T-cell (primary cell): ENCODE results near the gene PPP2R5B. TPM values are rescaled to one million over a fixed set of nuclear protein-coding genes. Genes with fewer than 3 reads are reported as not detected.

ENCODE experiments used
- ATAC-seq, 4 experiments: fragments of 200-7000 bp in 3 of 4; fragments of 150-1000 bp in 1 of 4; cut with Tn5 transposase; replicated peaks in 1 of 4; 1 replicate in 3 of 4; 2 replicates in 1 of 4; pipeline ENCODE4 v1.10.0; 2021; ENCODE audit warnings: moderate library complexity in 3 of 4, mild to moderate bottlenecking in 2 of 4, moderate number of reproducible peaks in 1 of 4
- CTCF ChIA-PET, 2 donors: fragments of 300-600 bp; sonication (Branson Sonifier 250); formaldehyde crosslinking; loops; one replicate each; lab custom pipeline; 2022; ENCODE audit warnings: antibody characterized with exemption in 2 of 2; lab: Charles Lee
- POLR2A ChIA-PET, 2 donors: fragments of 300-600 bp; sonication (Branson Sonifier 250); formaldehyde crosslinking; loops; one replicate each; lab custom pipeline; 2022; ENCODE audit warnings: antibody characterized with exemption in 2 of 2; lab: Charles Lee
- DNase-seq, 35 experiments: peaks; one replicate each; pipeline versions ENCODE4 v3.0.0 to v3.0.0-alpha.2; 2013 to 2023
- H3K27ac ChIP-seq: one replicate; pipeline ENCODE4 v1.5.1; 2013; ENCODE audit warnings: low read length
- H3K27me3 ChIP-seq, 2 experiments: replicated peaks in 1 of 2; 1 replicate in 1 of 2; 2 replicates in 1 of 2; pipeline versions ENCODE4 v1.6.1 to v1.7.0; 2013; ENCODE audit warnings: low read length in 1 of 2, mixed read lengths in 1 of 2; ENCODE audit not compliant: control insufficient read depth in 2 of 2, insufficient read depth in 2 of 2; ENCODE audit errors: extremely low read depth in 1 of 2
- H3K36me3 ChIP-seq, 2 donors: 1 replicate in 1 of 2; 2 replicates in 1 of 2; pipeline versions ENCODE4 v1.6.1 to v1.7.0; 2013; ENCODE audit warnings: low read length in 1 of 2; ENCODE audit not compliant: control insufficient read depth in 2 of 2, insufficient read depth in 1 of 2; ENCODE audit errors: extremely low read depth in 1 of 2
- H3K4me1 ChIP-seq, 2 experiments: 1 replicate in 1 of 2; 2 replicates in 1 of 2; pipeline versions ENCODE4 v1.6.1 to v1.7.0; 2013; ENCODE audit warnings: low read length in 2 of 2, mixed read lengths in 1 of 2; ENCODE audit not compliant: insufficient read depth in 2 of 2, control insufficient read depth in 1 of 2; ENCODE audit errors: extremely low read depth in 1 of 2
- H3K4me3 ChIP-seq, 2 donors: 1 replicate in 1 of 2; 2 replicates in 1 of 2; pipeline versions ENCODE4 v1.5.1 to v1.7.0; 2013; ENCODE audit warnings: mild to moderate bottlenecking in 2 of 2, low read length in 1 of 2, moderate library complexity in 1 of 2; ENCODE audit not compliant: control insufficient read depth in 1 of 2; ENCODE audit errors: extremely low read depth in 1 of 2
- H3K9me3 ChIP-seq: 2 replicates; pipeline ENCODE4 v1.7.0; 2013
- H3K27ac Mint-ChIP-seq, 2 donors: one replicate each; pipeline ENCODE4 v1.8.0; 2020 to 2021; ENCODE audit warnings: mild to moderate bottlenecking in 2 of 2, mixed read lengths in 2 of 2
- H3K27me3 Mint-ChIP-seq, 2 donors: one replicate each; pipeline ENCODE4 v1.8.0; 2021 to 2022; ENCODE audit warnings: mixed read lengths in 2 of 2
- H3K36me3 Mint-ChIP-seq: one replicate; pipeline ENCODE4 v1.8.0; 2021; ENCODE audit warnings: mixed read lengths
- H3K4me1 Mint-ChIP-seq, 3 donors: one replicate each; pipeline ENCODE4 v1.8.0; 2020 to 2022; ENCODE audit warnings: mixed read lengths in 3 of 3, mild to moderate bottlenecking in 1 of 3
- H3K4me3 Mint-ChIP-seq, 3 donors: one replicate each; pipeline ENCODE4 v1.8.0; 2020 to 2022; ENCODE audit warnings: mild to moderate bottlenecking in 3 of 3, mixed read lengths in 3 of 3, moderate library complexity in 3 of 3
- H3K9me3 Mint-ChIP-seq, 3 donors: one replicate each; pipeline ENCODE4 v1.8.0; 2020 to 2022; ENCODE audit warnings: mixed read lengths in 3 of 3
- WGBS: methylation state at CpG from one replicate; pipeline ENCODE4 v1.1.5; 2013; ENCODE audit warnings: missing lambda C conversion rate; ENCODE audit not compliant: insufficient coverage; 5-methylcytosine and 5-hydroxymethylcytosine counted together
- total RNA-seq, 35 experiments: library from RNA in 6 of 35; stranded (reverse) in 6 of 35; fragments of 120-200 nt in 1 of 35; gene quantifications; one replicate each; pipeline versions ENCODE4 v1.2.1 to v1.2.4 and lab custom pipeline; 2013 to 2026

The PPP2R5B gene
- total RNA-seq, 5 donors from 2014 or later (not counting 1 experiment from before 2014, with no cell fraction given), result 15.3 to 25.4 (median 17.2) TPM

DNA sequence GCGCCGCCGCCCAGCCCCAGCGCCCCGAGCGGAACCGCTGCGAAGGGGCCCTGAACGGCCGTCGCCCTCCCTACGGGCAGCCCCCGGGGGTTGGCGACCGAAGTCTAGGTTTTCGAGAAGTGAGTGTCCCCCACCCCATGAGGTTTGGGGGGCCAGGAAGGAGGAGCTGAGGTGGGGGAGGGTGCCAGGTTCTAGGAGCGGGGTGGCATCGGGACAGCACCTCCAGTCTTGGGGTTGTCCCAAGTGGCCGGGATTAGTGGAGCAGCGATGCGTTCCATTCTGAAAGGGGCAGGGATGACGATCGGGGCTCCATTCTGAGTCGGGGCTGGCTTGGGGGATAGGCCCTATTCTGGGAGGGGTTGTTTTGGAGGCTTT lies 408 bp downstream of the PPP2R5B start:
- ChIA-PET CTCF (interaction anchor here in 1 of 2 donors (1.2 kb wide), 1 partner anchor 193 kb away, joined by 5 read pairs; the partner anchor contains the start of gene ZNHIT2), POLR2A (interaction anchor here in 1 of 2 donors (0.5 to 1.0 kb wide), 2 partner anchors 107 to 146 kb away, joined by 3 read pairs; partner anchors contain the start of gene SF1)
- no peaks in the 10 kb centered on the region for H3K9me3 Mint-ChIP-seq
- WGBS, result 9% methylated on average over 16 of the region's 24 CpGs
- Histone ChIP-seq H3K4me3 (peak overlapping the region; percentile 71 to 72), H3K36me3 (peaks cover 7 to 8% of the 10 kb centered on the region in 2 donors), H3K4me1 (peaks cover 0 to 28% of the 10 kb centered on the region in 2 experiments), H3K27ac (no peak overlapping the region), H3K27me3 (no peaks in the 10 kb centered on the region), H3K9me3 (no peaks in the 10 kb centered on the region)
- H3K27me3 Mint-ChIP-seq, result no peaks in the 10 kb centered on the region
- H3K4me1 Mint-ChIP-seq, result peaks cover 14 to 23% (median 18%) of the 10 kb centered on the region in 3 donors
- DNase-seq (no peak), ATAC-seq (no peak)
- peak overlapping the region in 1 of 2 donors; percentile 39 for H3K27ac Mint-ChIP-seq
- peak overlapping the region; percentile 90 to 94 (median 93) for H3K4me3 Mint-ChIP-seq
- peaks cover 10% of the 10 kb centered on the region for H3K36me3 Mint-ChIP-seq

DNA sequence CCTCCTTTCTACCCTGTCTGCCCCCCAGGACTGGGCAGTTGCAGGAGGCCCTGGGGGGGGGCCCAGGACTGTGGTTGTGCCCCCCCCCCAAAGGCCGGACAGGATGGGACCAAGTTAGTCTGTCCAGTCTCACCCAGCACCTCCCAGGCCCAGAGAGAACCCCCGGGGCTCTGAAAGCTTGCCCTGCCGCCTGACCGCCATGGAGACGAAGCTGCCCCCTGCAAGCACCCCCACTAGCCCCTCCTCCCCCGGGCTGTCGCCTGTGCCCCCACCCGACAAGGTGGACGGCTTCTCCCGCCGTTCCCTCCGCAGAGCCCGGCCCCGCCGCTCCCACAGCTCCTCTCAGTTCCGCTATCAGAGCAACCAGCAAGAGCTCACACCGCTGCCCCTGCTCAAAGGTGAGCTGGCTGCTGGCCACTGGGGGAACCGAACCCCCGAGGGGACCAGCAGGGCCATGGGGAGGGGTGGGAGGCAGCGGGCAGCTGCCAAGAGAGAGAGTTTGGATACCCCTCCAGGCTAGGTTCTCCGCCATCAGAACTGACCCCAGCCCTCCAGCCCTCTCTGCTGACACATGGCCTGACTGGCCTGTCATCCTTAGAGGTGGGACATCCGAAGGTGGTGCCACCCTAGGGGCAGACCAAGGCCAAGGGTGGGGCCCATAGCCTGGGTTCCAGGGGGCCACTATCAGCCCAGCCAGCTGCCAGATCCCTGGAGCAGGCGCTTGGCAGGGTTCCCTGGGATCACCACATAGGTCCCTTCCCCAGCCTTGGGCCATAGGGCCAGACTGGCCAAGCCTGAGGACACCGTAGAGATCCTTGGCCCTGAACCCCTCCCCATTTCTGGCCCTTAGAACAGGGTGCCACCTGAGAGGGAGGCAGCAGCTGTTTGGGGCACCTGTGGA lies 1.3 kb downstream of the PPP2R5B start:
- Histone ChIP-seq H3K4me1 (peaks cover 0 to 28% of the 10 kb centered on the region in 2 experiments), H3K4me3 (peak overlapping the region; percentile 71 to 72), H3K27me3 (no peaks in the 10 kb centered on the region), H3K27ac (no peak overlapping the region), H3K9me3 (no peaks in the 10 kb centered on the region), H3K36me3 (peaks cover 10 to 13% of the 10 kb centered on the region in 2 donors)
- Mint-ChIP-seq H3K9me3 (no peaks in the 10 kb centered on the region), H3K4me3 (peak overlapping the region; percentile 90 to 94 (median 93)), H3K4me1 (peaks cover 14 to 23% (median 18%) of the 10 kb centered on the region in 3 donors), H3K27ac (no peak overlapping the region), H3K27me3 (no peaks in the 10 kb centered on the region), H3K36me3 (peaks cover 19% of the 10 kb centered on the region)
- CTCF ChIA-PET, result no interaction called here
- ATAC-seq (no peak), DNase-seq (no peak)
- 92% methylated on average over 18 of the region's 24 CpGs for WGBS
- POLR2A ChIA-PET, result interaction anchor here in 1 of 2 donors (0.6 kb wide), 1 partner anchor 639 kb away, joined by 5 read pairs; no protein-coding TSS in a partner anchor

DNA sequence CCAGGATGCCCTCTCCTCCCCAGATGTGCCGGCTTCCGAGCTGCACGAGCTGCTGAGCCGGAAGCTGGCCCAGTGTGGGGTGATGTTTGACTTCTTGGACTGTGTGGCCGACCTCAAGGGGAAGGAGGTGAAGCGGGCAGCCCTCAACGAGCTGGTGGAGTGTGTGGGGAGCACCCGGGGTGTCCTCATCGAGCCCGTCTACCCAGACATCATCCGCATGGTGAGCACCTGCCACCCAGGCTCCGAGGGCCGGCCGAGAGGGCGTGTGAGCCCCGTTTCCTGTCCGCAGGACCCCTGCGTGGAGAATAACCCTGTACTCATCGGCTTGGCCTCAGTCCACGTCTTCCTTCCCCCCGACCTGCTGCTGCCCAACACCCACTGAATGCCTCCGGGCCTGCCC lies 2.2 kb downstream of the PPP2R5B start:
- Mint-ChIP-seq H3K9me3 (no peaks in the 10 kb centered on the region), H3K4me1 (peaks cover 14 to 23% (median 18%) of the 10 kb centered on the region in 3 donors), H3K27me3 (no peaks in the 10 kb centered on the region), H3K4me3 (peak overlapping the region in 2 of 3 donors; percentile 45 to 59), H3K36me3 (peaks cover 27% of the 10 kb centered on the region), H3K27ac (no peak overlapping the region)
- Histone ChIP-seq H3K36me3 (peaks cover 17 to 22% of the 10 kb centered on the region in 2 donors), H3K4me3 (no peak overlapping the region), H3K4me1 (peaks cover 0 to 28% of the 10 kb centered on the region in 2 experiments), H3K9me3 (no peaks in the 10 kb centered on the region), H3K27ac (no peak overlapping the region), H3K27me3 (no peaks in the 10 kb centered on the region)
- ATAC-seq, result no peak
- WGBS, result 86% methylated on average over 18 of the region's 22 CpGs
- no peak for DNase-seq
- POLR2A ChIA-PET, result no interaction called here
- CTCF ChIA-PET, result no interaction called here

DNA sequence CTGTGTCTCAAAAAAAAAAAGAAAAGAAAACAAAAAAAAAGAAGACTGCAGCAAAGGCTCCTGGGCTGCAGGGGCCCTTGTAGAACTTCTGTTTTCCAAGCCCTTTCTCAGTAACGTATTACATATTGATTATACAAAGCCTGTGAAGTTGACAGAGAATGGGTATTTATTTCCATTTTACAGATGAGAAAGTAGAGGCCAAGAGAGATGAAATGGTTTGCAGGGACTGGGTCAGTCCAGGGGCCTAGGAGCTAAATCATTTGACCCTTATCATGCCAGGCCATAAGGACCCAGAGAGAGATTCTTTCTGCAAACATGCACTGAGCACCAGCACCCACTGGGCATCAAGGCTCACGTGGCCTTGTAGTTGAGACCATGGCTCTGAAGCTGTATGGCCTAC lies 4.5 kb downstream of the PPP2R5B start:
- no peaks in the 10 kb centered on the region for H3K9me3 Mint-ChIP-seq
- no peak for DNase-seq
- H3K36me3 Mint-ChIP-seq, result peaks cover 42% of the 10 kb centered on the region
- no peak overlapping the region for H3K27ac Mint-ChIP-seq
- H3K36me3 ChIP-seq, result peaks cover 30 to 37% of the 10 kb centered on the region in 2 donors
- no peak overlapping the region for H3K4me3 ChIP-seq
- peaks cover 0 to 20% of the 10 kb centered on the region in 2 experiments for H3K4me1 ChIP-seq
- H3K27ac ChIP-seq, result no peak overlapping the region
- CTCF ChIA-PET, result no interaction called here
- H3K4me3 Mint-ChIP-seq, result no peak overlapping the region
- H3K27me3 ChIP-seq, result no peaks in the 10 kb centered on the region
- no peaks in the 10 kb centered on the region for H3K27me3 Mint-ChIP-seq
- 92% methylated on average over 1 of the region's 2 CpGs for WGBS
- ATAC-seq, result no peak
- POLR2A ChIA-PET, result no interaction called here
- H3K4me1 Mint-ChIP-seq, result peaks cover 11 to 14% (median 13%) of the 10 kb centered on the region in 3 donors
- no peaks in the 10 kb centered on the region for H3K9me3 ChIP-seq

DNA sequence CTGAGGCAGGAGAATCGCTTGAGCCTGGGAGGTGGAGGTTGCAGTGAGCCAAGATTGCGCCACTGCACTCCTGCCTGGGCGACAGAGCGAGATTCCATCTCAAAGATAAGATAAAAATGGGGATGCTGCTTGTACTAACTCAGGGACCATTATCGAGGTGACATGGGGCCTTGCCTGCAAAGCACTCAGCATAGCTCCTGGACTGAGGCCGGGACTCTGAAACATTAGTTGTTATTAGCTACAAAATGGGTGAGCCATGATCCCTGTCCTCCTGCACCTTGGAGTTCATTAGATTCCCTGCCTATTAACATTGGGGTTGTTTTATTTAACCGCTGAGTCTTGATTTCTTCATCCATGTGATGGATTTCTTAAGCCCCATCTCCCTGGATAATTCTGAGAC lies 5.1 kb downstream of the PPP2R5B start:
- Histone ChIP-seq H3K27me3 (no peaks in the 10 kb centered on the region), H3K27ac (no peak overlapping the region), H3K4me3 (no peak overlapping the region), H3K9me3 (no peaks in the 10 kb centered on the region), H3K4me1 (peaks cover 0 to 15% of the 10 kb centered on the region in 2 experiments), H3K36me3 (peaks cover 30 to 37% of the 10 kb centered on the region in 2 donors)
- H3K4me1 Mint-ChIP-seq, result peaks cover 5 to 8% (median 8%) of the 10 kb centered on the region in 3 donors
- H3K4me3 Mint-ChIP-seq, result no peak overlapping the region
- WGBS, result 94% methylated on average over 5 of the region's 7 CpGs
- H3K9me3 Mint-ChIP-seq, result no peaks in the 10 kb centered on the region
- H3K27ac Mint-ChIP-seq, result no peak overlapping the region
- H3K36me3 Mint-ChIP-seq, result peaks cover 42% of the 10 kb centered on the region
- CTCF ChIA-PET, result no interaction called here
- no peaks in the 10 kb centered on the region for H3K27me3 Mint-ChIP-seq
- POLR2A ChIA-PET, result interaction anchor here (0.6 to 0.7 kb wide), 2 partner anchors 10 to 144 kb away, joined by 4 to 9 read pairs; no protein-coding TSS in a partner anchor
- ATAC-seq (no peak), DNase-seq (no peak)

DNA sequence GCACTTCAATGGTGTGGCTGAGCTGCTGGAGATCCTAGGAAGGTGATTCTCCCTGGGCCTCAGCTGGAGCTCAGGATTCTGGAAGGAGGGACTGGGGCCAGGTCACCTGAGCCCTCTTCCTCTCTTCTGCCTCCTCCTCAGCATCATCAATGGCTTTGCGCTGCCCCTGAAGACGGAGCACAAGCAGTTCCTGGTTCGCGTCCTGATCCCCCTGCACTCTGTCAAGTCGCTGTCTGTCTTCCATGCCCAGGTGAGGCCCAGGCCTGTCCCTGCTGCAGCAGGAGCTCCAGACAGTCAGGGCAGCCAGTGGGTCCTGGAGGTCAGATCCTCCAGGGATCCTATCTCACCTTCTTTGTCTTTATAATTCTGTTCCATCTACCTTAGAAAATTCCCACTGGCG lies 5.9 kb downstream of the PPP2R5B start:
- Histone ChIP-seq H3K27ac (no peak overlapping the region), H3K36me3 (peaks cover 30 to 37% of the 10 kb centered on the region in 2 donors), H3K27me3 (no peaks in the 10 kb centered on the region), H3K9me3 (no peaks in the 10 kb centered on the region), H3K4me1 (peaks cover 0 to 9% of the 10 kb centered on the region in 2 experiments), H3K4me3 (no peak overlapping the region)
- Mint-ChIP-seq H3K9me3 (no peaks in the 10 kb centered on the region), H3K4me3 (no peak overlapping the region), H3K27me3 (no peaks in the 10 kb centered on the region), H3K4me1 (peaks cover 0 to 4% (median 3%) of the 10 kb centered on the region in 3 donors), H3K27ac (no peak overlapping the region), H3K36me3 (peaks cover 42% of the 10 kb centered on the region)
- ChIA-PET POLR2A (no interaction called here), CTCF (no interaction called here)
- DNase-seq (no peak), ATAC-seq (no peak)
- WGBS, result 96% methylated on average over 4 of the region's 6 CpGs
